Hematopoietic multipotent progenitor cell treated with erythropoietin and hydrocortisone succinate and interleukin-3 and kit ligand, for 17 days (in vitro differentiated cells): ENCODE results near the gene TMEM222.

Source experiments
- DNase-seq: peaks from one replicate; pipeline ENCODE4 v3.0.0-alpha.2; 2015; ENCODE audit warnings: low spot score

Gene TMEM222

GRCh38 chr1:27306892-27307761 lies 14.8 kb upstream of the TMEM222 start:
- DNase-seq: no peak

DNA sequence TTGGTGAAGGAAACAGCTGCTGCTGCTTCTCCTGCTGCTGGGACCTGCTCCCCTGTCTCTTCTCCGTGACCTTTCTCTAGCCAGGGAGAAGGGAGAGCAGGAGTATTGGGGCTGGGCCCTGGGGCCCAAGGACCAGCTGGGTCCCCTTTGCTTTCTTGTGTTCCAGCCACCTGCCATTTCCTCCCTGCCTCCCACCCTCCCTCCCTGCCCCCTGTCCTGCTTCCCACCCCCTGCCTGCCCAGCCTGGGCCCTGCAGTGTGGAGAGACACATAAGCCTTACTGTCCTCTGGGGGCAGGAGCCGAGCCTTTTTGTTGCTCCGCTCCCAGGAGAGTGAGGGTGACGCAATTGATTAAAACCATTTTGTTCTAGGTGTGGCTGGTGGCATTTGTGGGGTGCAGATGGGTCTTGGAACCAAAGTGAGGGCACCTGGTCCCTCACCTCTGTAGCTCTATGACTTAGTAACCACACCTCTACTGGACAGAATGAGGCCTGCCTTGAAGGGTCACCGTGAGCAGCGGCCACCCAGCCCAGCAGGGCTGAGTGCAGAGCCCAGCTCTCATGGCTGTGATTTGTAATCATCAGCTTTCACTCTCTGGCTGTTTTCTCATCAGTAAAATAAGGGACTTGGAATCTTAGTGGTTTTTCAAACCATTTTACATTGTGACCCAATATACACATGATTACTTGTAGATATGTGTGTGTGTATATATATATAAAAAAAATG lies 13.9 kb upstream of the TMEM222 start:
- DNase-seq: no peak

- no peak for DNase-seq
Observed at GRCh38 chr1:27314169-27314568, 7.8 kb upstream of the TMEM222 start.

DNA sequence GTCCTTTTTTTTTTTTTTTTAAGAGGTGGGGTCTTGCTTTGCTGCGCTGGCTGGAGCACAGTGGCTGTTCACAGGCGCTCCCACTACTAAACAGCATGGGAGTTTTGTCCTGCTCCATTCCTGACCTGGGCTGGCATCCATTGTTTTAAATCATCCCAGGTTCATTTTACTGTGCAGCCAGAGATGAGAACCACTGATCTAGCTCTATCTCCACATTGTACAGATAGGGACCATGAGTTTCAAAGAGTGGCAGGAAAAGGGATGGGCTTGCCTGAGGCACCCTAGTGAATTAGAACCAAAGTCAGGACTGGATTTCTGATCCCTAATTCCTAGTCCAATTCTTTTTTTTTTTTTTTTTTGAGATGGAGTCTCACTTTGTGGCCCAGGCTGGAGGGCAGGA lies 7.2 kb upstream of the TMEM222 start:
- DNase-seq: no peak

DNA sequence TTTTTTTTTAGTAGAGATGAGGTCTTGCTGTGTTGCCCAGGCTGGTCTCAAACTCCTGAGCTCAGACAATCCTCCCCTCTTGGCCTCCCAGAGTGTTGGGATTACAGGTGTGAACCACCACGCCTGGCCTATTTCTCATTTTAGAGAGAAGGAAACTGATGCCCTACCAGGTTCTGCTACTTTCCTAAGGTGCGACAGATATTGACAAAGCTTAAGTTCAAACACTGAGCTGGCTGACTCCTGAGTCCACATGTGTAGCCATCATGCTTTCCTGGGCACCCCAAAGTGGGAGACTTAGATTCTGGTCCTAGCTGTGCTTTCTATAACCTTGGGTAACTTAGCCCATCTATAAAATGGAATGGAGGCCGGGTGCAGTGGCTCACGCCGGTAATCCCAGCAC lies 5.1 kb upstream of the TMEM222 start:
- DNase-seq: no peak

- DNase-seq: no peak
Observed at GRCh38 chr1:27318136-27318535, 3.8 kb upstream of the TMEM222 start.

DNA sequence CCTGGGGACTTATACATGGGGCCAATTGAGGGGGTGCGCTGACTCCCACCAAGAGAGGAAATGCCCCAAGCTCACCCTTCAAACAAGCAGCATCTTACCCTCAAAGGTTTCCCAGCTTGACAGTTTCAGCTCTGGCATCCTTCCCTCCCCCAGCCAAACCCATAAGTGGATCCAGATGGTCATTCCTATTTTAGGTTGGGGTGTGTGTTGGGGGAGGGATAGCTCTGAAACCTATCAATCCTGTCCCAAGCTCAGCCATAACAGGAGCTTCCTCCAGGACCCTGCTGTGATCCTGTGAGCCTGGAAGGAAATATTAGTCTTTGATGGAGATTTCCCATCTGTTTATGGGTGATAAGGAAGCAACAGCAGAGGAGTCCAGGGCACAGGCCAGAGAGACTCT lies 3.4 kb upstream of the TMEM222 start:
- no peak for DNase-seq

DNA sequence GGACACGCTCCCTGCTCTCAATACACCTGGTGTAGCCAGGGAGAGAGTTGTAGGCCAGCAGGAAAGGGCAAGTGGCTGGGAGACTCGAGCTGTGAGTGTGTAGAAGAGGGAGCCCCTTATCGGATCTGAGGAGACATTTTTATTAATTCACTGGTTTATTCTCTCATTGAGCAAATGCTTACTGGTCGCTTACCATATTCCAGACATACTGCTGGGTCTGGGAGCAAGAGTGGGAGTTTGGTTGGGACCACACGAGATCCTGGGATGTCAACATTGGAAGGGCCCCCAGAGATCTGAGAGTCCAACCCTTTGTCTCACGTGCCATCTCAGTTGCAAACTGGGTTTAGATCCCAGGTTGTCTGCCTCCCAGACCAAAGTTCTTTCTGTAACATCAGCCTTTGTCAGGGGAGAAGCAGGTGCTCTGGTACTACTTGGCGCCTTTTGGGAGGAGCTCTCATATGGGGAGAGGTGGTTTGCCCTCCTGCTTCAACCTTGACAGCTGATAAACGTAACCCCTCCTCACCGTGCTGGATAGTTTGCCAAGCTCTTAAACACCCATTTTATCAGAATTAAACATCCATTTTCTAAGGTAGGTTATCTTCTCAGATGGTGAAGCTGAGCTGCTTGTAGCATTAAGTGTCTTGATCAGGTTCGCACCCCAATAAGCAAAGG lies 742 bp downstream of the TMEM222 start:
- no peak for DNase-seq

- no peak for DNase-seq
Observed at GRCh38 chr1:27325286-27325685, 3.3 kb downstream of the TMEM222 start.

- DNase-seq: no peak
Observed at GRCh38 chr1:27327964-27328363, 6.0 kb downstream of the TMEM222 start.

DNA sequence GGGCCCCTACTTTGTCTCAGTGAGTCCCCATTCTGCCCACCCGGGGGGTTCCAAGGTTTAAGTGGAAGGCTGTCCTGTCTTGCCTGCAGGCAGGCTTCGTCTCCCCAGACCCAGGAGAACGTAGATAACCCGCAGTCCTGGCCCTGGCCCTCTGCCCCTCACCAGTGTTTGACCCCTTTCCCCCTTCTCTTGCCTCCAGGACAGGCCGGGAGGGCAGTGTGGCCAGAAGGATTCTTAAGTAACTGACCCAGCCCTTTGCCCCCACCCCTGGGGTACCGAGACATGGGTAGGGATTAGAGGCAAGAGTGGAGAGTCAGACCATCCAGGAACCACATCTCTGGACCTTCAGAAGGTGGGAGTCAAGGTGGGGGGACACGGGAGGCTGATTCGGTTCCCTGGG lies 8.8 kb downstream of the TMEM222 start:
- DNase-seq: no peak

DNA sequence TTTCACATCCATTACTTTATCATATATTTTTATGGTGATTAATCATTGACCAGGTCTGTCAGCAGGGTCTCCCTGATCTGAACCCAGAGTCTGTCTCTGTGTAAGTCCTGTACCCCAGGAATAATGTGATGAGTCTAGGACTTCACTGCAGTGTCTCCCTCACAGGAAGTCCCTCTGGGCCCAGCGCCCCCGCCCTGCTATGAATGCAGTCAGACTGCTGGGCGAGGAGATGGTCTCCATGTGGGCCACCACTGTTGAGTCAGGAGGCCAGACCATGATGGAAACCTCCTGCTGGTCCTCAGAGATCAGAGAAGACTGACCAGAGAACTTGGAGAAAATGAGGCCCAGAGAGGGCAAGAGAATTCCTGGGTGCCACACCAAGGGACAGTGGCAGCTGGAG lies 9.5 kb downstream of the TMEM222 start:
- no peak for DNase-seq

DNA sequence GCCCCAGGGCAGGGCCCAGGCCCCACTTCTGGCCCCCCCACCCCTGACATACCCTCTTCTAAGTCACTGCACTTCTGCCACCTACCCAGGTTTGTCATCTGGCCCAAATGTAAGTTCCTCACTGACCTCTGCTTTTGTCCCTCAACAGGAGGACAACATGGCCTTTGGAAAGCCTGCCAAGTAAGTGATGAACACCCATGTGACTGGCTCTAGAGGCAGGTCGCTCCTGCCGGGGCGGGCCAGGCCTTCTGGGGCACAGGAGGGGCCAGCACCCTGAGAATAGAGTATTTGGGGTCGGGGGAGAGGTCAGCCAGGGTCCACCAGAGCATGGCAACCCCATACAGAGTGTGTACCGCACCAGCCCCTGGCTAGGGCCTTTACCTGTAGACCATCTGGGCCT lies 10.0 kb downstream of the TMEM222 start:
- DNase-seq: no peak

DNA sequence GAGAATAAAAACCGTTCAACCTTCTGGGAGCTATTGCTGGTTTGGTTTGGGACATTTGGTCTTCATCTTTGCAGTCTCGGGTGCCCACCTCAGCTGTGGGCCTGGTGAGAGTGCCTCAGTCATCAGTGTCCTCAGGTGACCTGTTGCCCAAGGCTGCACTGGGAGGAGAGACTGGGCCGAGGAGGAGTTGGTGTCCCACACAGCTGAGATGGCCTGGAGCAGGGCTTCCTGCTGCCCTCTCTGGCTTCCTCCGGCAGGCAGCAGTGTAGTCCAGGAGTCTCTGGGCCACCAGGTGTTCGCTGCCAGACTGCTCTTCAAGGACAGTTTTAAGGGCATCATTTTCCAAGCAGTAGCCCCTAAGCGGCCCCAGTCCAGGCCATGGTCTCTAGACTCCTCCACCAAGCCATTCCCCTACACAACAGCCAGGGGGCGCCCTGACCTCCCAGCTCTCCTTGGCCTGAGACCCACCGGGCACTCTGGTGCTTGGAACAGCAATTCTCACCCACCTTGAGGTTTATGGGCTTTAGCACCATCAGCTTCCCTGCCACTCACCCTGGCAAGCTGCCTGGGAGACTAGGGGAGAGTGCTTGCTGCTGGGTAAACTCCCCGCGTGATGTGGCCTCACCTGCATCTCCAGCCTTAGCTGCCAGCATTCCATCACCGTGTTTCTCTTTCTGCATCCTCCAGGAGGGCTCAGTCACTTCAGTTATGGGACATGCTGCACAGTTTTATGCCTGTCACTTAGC lies 10.7 kb downstream of the TMEM222 start:
- DNase-seq: peak; percentile 55

- no peak for DNase-seq
Observed at GRCh38 chr1:27333717-27334279, 11.8 kb downstream of the TMEM222 start.

DNA sequence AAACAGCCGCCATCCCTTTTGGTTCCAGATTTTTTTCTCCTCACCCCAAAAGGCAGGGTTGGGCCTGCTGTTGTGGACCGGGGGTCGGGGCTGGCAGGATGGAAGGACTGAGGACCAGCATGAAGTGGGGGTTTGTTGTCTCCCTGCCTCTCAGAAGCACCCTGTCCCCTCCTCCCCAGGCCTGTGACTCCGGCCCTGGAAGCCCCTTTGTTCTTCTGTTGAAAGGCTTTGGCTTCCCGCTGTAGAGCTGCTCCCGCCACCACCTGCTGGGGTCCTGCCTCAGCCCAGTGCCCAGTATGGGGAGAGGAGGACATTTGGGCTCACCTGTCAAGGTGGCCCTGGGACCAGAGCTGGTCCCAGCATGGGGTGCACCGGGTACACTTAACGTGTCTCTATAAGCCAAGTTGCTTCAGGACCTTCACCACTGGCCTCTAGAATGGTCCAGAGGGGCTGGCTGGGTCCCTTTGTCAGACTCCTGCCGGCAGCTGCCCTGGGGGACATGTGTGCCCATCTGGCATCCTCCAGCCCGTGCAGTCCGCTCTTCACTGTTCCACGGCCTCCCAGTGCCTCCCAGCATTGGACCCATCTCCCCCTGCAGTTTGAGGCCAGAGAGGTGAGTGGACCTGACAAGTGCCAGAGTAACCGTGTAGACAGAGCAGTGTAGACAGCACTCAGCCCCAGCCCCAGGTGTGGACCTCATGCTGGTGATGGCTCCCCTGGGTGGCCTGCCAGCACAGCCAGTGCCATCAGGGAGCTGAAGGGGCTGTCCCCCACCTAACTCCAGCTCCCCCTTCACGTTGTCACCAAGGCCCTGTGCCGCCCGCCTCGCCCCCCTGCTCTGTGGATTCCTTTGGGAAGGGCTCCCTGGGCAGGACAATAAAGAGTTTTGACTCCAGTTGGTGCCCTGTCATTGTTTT lies 13.8 kb downstream of the TMEM222 start:
- no peak for DNase-seq

DNA sequence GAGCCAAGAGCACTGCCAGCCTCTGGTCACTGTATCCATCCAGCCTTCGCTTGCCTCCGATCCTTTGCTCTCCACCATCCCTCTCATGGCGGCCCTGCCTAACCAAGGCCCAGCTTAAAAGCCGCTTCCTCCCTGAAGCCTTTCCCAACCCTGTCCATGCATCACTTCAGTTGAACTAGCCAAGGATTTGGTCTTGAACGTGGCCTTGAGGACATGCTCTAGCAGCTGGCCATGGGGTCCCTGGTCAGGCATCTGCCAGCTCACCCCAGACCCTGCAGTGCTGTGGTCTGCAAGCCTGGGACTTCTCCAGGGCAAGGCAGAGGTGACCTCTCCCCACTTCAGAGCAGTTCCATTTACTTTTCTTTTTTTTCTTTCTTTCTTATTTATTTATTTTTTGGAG lies 14.8 kb downstream of the TMEM222 start:
- DNase-seq: no peak

- DNase-seq: no peak
Observed at GRCh38 chr1:27338751-27339150, 16.8 kb downstream of the TMEM222 start.

DNA sequence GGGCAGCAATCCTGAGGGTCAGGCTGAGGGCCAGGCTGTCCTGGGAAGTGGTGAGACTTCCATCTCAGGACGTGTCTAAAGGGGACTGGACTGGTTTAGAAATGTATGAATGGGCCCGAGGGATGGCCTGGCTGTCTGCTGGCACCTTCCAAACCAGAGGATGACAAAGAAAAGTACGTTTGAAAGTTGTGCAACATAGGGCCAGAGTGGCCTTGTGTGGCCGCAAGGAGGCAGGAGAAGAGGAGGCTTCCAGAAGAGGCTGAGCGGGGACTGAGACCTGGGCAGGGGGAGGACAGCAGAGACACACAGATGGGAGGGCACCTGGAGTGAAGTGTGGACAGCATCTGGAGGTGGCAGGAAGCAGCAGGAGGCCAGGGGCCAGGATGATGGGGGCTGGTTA lies 17.2 kb downstream of the TMEM222 start:
- DNase-seq: no peak

DNA sequence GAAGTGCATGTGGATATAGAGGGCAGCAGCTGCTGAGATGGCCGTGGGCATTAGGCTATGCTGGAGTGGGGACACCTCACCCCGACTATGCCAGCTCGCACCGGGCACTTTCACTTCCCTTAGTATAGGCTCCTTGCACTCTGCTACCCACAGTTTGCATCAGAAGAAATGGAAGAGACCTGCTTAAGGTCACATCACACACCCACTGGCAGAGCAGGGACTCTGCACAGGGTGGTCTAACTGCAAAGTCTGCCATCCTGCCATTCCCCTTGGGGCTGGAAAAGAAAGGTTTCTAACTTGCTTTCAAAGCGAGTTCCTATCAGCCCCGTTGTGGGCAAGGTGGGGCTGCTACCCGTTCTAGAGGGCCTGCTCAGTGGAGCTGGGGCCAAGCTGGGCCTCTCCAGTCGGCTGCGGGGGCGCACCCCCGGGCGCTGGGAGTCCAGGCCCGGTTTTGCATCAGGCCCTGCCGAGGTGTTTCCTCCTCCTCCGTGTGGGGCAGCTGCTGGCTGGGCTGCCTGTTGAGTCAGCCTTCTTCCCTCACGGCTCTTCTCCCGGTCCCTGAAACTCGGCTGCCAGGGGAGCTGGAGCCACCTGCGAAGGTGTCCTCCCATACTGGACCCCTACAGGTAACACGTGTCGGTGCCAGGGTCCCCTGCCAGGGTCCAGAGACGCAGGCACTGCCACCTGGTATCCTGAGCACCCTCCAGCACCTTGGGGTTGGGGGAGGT lies 19.7 kb downstream of the TMEM222 start, which contains the start of gene SYTL1:
Gene SYTL1 (plus strand): TSS at position 498 of the 728 bp plus-strand sequence. CDS start 3,313 bp downstream, outside the sequence.
- no peak for DNase-seq
